Measurements from ENCODE around the gene MYLK3. TPM values are rescaled to one million over a fixed set of nuclear protein-coding genes. Genes with fewer than 3 reads are reported as not detected.

The MYLK3 gene
- total and polyA plus RNA-seq, 2 donors (not counting 3 experiments of a cell fraction or from before 2014, with no cell fraction given): not detected

DNA sequence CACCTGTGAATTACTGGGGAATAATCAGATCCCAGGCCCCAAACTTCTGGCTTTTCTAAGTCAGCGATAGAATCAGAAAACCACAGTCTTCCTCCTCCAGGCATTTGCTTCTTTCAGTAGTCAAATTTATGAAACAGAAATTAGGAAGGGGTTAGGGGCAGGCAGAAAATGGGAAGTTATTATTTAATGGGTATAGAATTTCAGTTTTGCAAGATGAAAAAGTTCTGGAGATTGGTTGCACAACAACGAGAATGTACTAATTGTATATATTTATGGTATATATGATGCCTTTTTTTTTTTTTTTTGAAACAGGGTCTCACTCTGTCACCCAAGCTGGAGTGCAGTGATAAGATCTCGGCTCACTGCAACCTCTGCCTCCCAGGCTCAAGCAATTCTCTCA is 35.2 kb downstream of the MYLK3 start:
- DNase-seq (ENCODE audit: low read depth, low spot score) (no peak), FAIRE-seq (no peak)
- Histone ChIP-seq H3K27me3 (ENCODE audit: control insufficient read depth in 2 of 2, insufficient read depth in 2 of 2, low read length in 2 of 2) (peaks cover 0 to 2% of the 10 kb centered on the region in 2 experiments), H3K9ac (replicated peaks; ENCODE audit: extremely low read depth, insufficient read depth, low read length) (no peak overlapping the region), H3K4me1 (ENCODE audit: control insufficient read depth, extremely low read depth, insufficient read depth, low read length) (no peaks in the 10 kb centered on the region), H3K4me3 (replicated peaks in 1 of 3; ENCODE audit: insufficient read depth in 1 of 3, low read depth in 1 of 3, low read length in 3 of 3) (no peak overlapping the region), H3K36me3 (ENCODE audit: control insufficient read depth in 2 of 2, extremely low read depth in 1 of 2, insufficient read depth in 2 of 2, low read length in 2 of 2) (no peaks in the 10 kb centered on the region), H3K9me3 (replicated peaks; ENCODE audit: control insufficient read depth, insufficient read depth, low read length) (no peaks in the 10 kb centered on the region), H4K20me1 (replicated peaks; ENCODE audit: control insufficient read depth, extremely low read depth, insufficient read depth, low read length) (no peaks in the 10 kb centered on the region), H3K79me2 (ENCODE audit: control insufficient read depth, insufficient read depth, low read length) (no peaks in the 10 kb centered on the region), H3K9me1 (replicated peaks; ENCODE audit: control insufficient read depth, extremely low read depth, insufficient read depth, low read length) (no peaks in the 10 kb centered on the region), H2AFZ (ENCODE audit: low read depth, low read length) (no peak overlapping the region), H3K4me2 (ENCODE audit: insufficient read depth, low read length) (no peak overlapping the region), H3K27ac (ENCODE audit: insufficient read depth, low read depth, low read length) (no peak overlapping the region)
- TF ChIP-seq GATA2 (IDR thresholded peaks at IDR 0.05; ENCODE audit: insufficient read depth, insufficient read length, low read depth, low read length) (no peak), MYC (IDR thresholded peaks at IDR 0.05; ENCODE audit: low read depth, low read length) (no peak), POLR2A (IDR thresholded peaks at IDR 0.05; ENCODE audit: low read depth, low read length) (no peak), JUN (IDR thresholded peaks at IDR 0.05; ENCODE audit: borderline replicate concordance, insufficient read depth, insufficient read length, low read depth) (no peak), POLR2AphosphoS5 (IDR thresholded peaks at IDR 0.05; ENCODE audit: insufficient read depth, low read depth, low read length) (no peak), FOS (IDR thresholded peaks at IDR 0.05; ENCODE audit: borderline replicate concordance, insufficient read depth, low read length) (no peak), EZH2 (IDR thresholded peaks at IDR 0.05; ENCODE audit: borderline replicate concordance, low read depth, low read length, severe bottlenecking) (no peak)
- TF ChIP-seq, protein P1, sequence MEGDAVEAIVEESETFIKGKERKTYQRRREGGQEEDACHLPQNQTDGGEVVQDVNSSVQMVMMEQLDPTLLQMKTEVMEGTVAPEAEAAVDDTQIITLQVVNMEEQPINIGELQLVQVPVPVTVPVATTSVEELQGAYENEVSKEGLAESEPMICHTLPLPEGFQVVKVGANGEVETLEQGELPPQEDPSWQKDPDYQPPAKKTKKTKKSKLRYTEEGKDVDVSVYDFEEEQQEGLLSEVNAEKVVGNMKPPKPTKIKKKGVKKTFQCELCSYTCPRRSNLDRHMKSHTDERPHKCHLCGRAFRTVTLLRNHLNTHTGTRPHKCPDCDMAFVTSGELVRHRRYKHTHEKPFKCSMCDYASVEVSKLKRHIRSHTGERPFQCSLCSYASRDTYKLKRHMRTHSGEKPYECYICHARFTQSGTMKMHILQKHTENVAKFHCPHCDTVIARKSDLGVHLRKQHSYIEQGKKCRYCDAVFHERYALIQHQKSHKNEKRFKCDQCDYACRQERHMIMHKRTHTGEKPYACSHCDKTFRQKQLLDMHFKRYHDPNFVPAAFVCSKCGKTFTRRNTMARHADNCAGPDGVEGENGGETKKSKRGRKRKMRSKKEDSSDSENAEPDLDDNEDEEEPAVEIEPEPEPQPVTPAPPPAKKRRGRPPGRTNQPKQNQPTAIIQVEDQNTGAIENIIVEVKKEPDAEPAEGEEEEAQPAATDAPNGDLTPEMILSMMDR (IDR thresholded peaks at IDR 0.05; ENCODE audit: extremely low read depth in 1 of 2, insufficient read depth in 1 of 2, low read depth in 1 of 2, low read length in 2 of 2): no peak
- TF ChIP-seq, protein P2, sequence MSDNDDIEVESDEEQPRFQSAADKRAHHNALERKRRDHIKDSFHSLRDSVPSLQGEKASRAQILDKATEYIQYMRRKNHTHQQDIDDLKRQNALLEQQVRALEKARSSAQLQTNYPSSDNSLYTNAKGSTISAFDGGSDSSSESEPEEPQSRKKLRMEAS (IDR thresholded peaks at IDR 0.05; ENCODE audit: insufficient read depth, insufficient read length): no peak
- intact Hi-C loops (cut with micrococcal nuclease) (no loop called here), dilution Hi-C loops (cut with MboI; ENCODE audit: extremely low pct_ligation_motif_present, low sequenced_read_pairs) (no loop called here)
- no TSS peak for BruUV-seq (replicated peaks)
- POLR2A ChIA-PET: no interaction called here
- CTCF ChIA-PET: interaction anchor here (1.2 kb wide), 1 partner anchor 8 kb away, joined by 3 read pairs; no protein-coding TSS in a partner anchor
